Measurements from ENCODE around the gene ALPG.

The ALPG gene

DNA sequence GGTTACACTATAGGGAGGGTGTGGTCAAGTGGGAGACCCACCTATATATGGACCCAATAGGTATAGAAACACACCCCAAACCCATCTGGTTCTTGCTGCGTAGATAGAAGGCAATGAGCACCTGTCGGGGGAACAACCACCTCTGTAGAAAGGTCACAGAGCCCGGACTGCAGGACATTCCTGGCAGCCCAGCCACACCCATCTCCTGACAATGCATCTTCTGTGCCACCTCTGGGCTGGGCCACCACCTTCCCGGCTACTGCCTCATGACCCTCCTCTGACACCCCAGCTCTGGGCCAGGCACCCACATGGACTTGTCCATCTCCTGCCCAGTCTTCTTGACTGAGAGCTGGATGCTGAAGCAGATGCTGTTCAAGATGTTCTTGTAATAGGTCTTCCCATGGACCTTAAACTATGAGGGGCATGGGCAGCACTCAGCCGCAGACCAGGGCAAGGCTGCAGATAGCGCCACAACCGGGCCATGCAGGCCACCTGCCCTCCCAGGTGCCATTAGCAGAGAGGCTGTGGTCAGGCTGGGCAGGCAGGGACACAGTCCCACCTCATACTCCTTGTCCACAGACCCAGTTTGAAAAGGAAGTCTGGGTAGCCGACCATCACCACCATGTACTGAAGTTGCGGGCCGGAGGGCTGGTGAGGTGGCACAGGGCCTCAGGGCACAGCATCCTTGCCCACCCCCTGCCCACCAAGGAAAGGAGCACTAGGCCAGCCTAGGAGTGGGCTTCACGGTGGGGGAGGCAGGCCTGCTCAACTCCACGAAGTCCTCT is 9.3 kb downstream of the ALPG start:
- DNase-seq (ENCODE audit: low spot score) (no peak), ATAC-seq (ENCODE audit: low read depth) (no peak)
- Histone ChIP-seq H3K4me1 (ENCODE audit: insufficient read depth, poor library complexity, severe bottlenecking) (no peaks in the 10 kb centered on the region), H3K27ac (ENCODE audit: poor library complexity, severe bottlenecking) (no peak overlapping the region), H3K4me3 (ENCODE audit: severe bottlenecking) (no peak overlapping the region), H3K27me3 (ENCODE audit: insufficient read depth, poor library complexity, severe bottlenecking) (peaks cover 45% of the 10 kb centered on the region), H3K36me3 (ENCODE audit: low read depth) (no peaks in the 10 kb centered on the region), H3K9me3 (ENCODE audit: severe bottlenecking) (no peaks in the 10 kb centered on the region)
- TF ChIP-seq, protein P1, sequence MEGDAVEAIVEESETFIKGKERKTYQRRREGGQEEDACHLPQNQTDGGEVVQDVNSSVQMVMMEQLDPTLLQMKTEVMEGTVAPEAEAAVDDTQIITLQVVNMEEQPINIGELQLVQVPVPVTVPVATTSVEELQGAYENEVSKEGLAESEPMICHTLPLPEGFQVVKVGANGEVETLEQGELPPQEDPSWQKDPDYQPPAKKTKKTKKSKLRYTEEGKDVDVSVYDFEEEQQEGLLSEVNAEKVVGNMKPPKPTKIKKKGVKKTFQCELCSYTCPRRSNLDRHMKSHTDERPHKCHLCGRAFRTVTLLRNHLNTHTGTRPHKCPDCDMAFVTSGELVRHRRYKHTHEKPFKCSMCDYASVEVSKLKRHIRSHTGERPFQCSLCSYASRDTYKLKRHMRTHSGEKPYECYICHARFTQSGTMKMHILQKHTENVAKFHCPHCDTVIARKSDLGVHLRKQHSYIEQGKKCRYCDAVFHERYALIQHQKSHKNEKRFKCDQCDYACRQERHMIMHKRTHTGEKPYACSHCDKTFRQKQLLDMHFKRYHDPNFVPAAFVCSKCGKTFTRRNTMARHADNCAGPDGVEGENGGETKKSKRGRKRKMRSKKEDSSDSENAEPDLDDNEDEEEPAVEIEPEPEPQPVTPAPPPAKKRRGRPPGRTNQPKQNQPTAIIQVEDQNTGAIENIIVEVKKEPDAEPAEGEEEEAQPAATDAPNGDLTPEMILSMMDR (IDR thresholded peaks at IDR 0.05; ENCODE audit: poor library complexity, severe bottlenecking) = no peak

DNA sequence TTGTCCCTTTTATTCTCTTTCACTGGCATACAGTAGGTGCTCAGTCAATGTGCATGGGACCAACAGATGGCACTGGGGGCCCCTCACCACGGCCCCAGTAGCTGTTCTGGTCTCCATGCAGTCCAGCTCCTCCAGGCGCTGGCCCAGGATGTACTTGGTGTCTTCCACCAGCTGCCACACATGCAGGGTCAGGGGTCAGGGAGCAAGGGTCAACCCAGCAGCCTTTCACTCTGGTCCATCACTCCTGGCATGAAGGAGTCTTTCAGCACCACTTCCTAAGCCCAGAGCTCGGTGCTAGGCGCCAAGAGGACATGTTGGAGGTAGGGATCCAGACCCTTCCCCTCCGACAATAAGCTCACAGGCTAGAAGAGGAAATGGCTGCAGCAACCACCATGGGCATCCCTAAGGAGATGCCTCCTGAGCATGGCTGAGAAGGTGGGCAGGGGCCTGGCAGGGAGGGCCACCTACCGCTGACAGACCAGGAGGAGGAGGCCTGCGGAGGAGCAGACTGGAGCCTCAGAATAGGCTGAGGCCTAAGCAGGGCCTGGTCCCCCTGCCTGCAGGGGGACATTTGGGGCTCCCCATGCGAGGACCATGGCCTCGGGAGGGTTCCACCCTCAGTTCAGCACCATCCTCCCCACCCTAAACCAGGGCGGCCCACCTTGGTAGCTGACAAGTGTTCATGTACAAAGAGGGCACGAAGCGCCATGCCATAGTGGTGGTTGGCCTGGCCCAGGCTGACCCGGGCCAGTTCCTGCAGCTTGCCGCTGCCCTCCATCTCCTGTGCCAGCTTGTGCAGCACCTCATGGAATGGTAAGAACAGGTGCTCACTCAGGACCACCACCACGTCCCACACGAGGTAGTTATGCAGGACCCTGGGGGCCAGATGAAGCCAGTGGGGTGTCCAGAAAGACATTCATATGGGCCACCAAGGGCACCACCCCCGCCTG is 10.2 kb downstream of the ALPG start:
- Histone ChIP-seq H3K27ac (ENCODE audit: poor library complexity, severe bottlenecking) (no peak overlapping the region), H3K27me3 (ENCODE audit: insufficient read depth, poor library complexity, severe bottlenecking) (peaks cover 54% of the 10 kb centered on the region), H3K9me3 (ENCODE audit: severe bottlenecking) (no peaks in the 10 kb centered on the region), H3K4me1 (ENCODE audit: insufficient read depth, poor library complexity, severe bottlenecking) (no peaks in the 10 kb centered on the region), H3K4me3 (ENCODE audit: severe bottlenecking) (no peak overlapping the region), H3K36me3 (ENCODE audit: low read depth) (no peaks in the 10 kb centered on the region)
- ATAC-seq (ENCODE audit: low read depth) = no peak
- TF ChIP-seq, protein P1 (IDR thresholded peaks at IDR 0.05; ENCODE audit: poor library complexity, severe bottlenecking) = no peak
- DNase-seq (ENCODE audit: low spot score) = no peak

DNA sequence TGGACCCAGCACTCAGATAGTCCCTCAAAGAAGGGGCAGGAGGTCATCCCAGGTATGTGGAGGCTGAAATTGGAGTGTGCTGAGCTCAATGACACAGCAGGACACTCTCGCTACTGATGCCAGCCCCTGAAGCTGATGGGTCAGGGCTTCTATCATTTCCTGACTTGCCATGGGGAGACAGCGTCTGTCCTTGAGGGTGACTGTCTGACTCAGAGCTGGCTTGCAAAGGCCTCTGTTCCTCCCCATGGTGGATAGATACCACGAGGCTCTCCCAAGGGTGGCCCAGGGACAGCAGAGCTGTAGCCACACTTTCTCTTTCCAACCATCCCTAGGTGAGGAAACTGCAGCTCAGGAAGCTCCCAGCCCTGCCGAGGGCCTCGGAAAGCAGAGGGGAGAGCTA is 10.8 kb downstream of the ALPG start:
- no peak for ATAC-seq (ENCODE audit: low read depth)
- Histone ChIP-seq H3K36me3 (ENCODE audit: low read depth) (no peaks in the 10 kb centered on the region), H3K4me1 (ENCODE audit: insufficient read depth, poor library complexity, severe bottlenecking) (no peaks in the 10 kb centered on the region), H3K4me3 (ENCODE audit: severe bottlenecking) (no peak overlapping the region), H3K9me3 (ENCODE audit: severe bottlenecking) (no peaks in the 10 kb centered on the region), H3K27ac (ENCODE audit: poor library complexity, severe bottlenecking) (no peak overlapping the region), H3K27me3 (ENCODE audit: insufficient read depth, poor library complexity, severe bottlenecking) (peaks cover 50% of the 10 kb centered on the region)
- no peak for DNase-seq (ENCODE audit: low spot score)
- TF ChIP-seq, protein P1 (IDR thresholded peaks at IDR 0.05; ENCODE audit: poor library complexity, severe bottlenecking) = no peak

DNA sequence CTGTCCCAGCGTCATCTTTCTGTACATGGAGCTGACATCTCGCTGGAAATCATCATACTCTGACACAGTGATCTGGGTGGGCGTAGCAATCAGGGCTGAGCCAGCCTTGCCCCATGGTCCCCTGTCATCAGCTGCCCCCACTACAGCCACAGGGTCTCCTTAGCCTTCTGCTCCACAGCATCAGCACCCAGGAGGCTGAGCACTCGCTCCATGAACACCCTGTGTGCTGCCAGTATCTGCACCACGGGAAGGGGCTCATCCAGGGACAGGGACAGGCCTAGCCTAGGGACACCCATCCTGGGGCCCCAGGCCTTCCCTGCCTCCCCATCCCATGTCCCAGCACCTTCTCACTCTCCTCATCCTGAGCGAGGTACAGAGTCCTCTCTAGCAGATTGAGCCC is 11.4 kb downstream of the ALPG start:
- no peaks in the 10 kb centered on the region for H3K36me3 ChIP-seq (ENCODE audit: low read depth)
- H3K9me3 ChIP-seq (ENCODE audit: severe bottlenecking) = no peaks in the 10 kb centered on the region
- no peaks in the 10 kb centered on the region for H3K4me1 ChIP-seq (ENCODE audit: insufficient read depth, poor library complexity, severe bottlenecking)
- H3K27ac ChIP-seq (ENCODE audit: poor library complexity, severe bottlenecking) = no peak overlapping the region
- TF ChIP-seq, protein P1 (IDR thresholded peaks at IDR 0.05; ENCODE audit: poor library complexity, severe bottlenecking) = no peak
- no peak overlapping the region for H3K4me3 ChIP-seq (ENCODE audit: severe bottlenecking)
- no peak for ATAC-seq (ENCODE audit: low read depth)
- H3K27me3 ChIP-seq (ENCODE audit: insufficient read depth, poor library complexity, severe bottlenecking) = peaks cover 47% of the 10 kb centered on the region
- no peak for DNase-seq (ENCODE audit: low spot score)

Data from RWPE2 (cell line).